HEK293 (cell line): ENCODE data around the gene WDR75.

Experiments used
- CTCF ChIA-PET: fragments of 350-600 bp; formaldehyde crosslinking; extraction: SDS; loops from one replicate; lab custom pipeline; 2021; ENCODE audit warnings: antibody characterized with exemption; lab: Yijun Ruan, JAX
- POLR2A ChIA-PET: fragments of 300-600 bp; formaldehyde crosslinking; extraction: SDS; loops from one replicate; lab custom pipeline; 2020; ENCODE audit warnings: antibody characterized with exemption, inconsistent platforms; lab: Yijun Ruan, JAX
- H3K27ac ChIP-seq: fragments of 200-500 bp; sonication (Bioruptor generic); 2 replicates; pipeline ENCODE4 v1.5.1; 2014; ENCODE audit warnings: low read depth, low read length, control low read depth, inconsistent platforms; ENCODE audit errors: extremely low read depth
- H3K36me3 ChIP-seq, 2 experiments: fragments of 200-500 bp in 1 of 2; sonication (Bioruptor generic) in 1 of 2; 1 replicate in 1 of 2; 2 replicates in 1 of 2; pipeline ENCODE4 v1.5.1; 2014 to 2017; ENCODE audit warnings: inconsistent platforms in 2 of 2, low read length in 2 of 2; ENCODE audit not compliant: control insufficient read depth in 2 of 2, insufficient read depth in 1 of 2
- H3K4me1 ChIP-seq: fragments of 200-500 bp; sonication (Bioruptor generic); 2 replicates; pipeline ENCODE4 v1.5.1; 2014; ENCODE audit warnings: mild to moderate bottlenecking, low read length, inconsistent platforms; ENCODE audit not compliant: control insufficient read depth, insufficient read depth
- H3K4me3 ChIP-seq: 2 replicates; pipeline ENCODE4 v1.5.1; 2011; ENCODE audit warnings: low read depth, mild to moderate bottlenecking, control low read depth, low read length, moderate library complexity
- H3K9me3 ChIP-seq: fragments of 200-500 bp; sonication (Bioruptor generic); 2 replicates; pipeline ENCODE4 v1.5.1; 2014; ENCODE audit warnings: low read depth, low read length, inconsistent platforms; ENCODE audit not compliant: control insufficient read depth, insufficient read depth
- BCL11B ChIP-seq: fragments of 450-650 bp; formaldehyde crosslinking; IDR thresholded peaks from 2 replicates; pipeline ENCODE4 v1.5.1; 2016; ENCODE audit warnings: low read depth, missing biosample characterization, missing genetic modification characterization
- GFI1B ChIP-seq: fragments of 450-650 bp; formaldehyde crosslinking; IDR thresholded peaks from 2 replicates; pipeline ENCODE4 v1.5.1; 2016; ENCODE audit warnings: missing biosample characterization, missing genetic modification characterization
- MEIS1 ChIP-seq: sonication (generic); formaldehyde crosslinking; IDR thresholded peaks from 2 replicates; pipeline ENCODE4 v1.8.1; 2022; ENCODE audit warnings: missing genetic modification reagents, mild to moderate bottlenecking, borderline replicate concordance
- PBX3 ChIP-seq: sonication (generic); formaldehyde crosslinking; IDR thresholded peaks from 2 replicates; pipeline ENCODE4 v1.8.1; 2022; ENCODE audit warnings: mild to moderate bottlenecking, moderate library complexity, missing genetic modification reagents
- PRDM10 ChIP-seq: fragments of 450-650 bp; formaldehyde crosslinking; IDR thresholded peaks from 2 replicates; pipeline ENCODE4 v1.5.1; 2016; ENCODE audit warnings: missing biosample characterization, missing genetic modification characterization
- YY2 ChIP-seq: fragments of 450-650 bp; formaldehyde crosslinking; IDR thresholded peaks from 2 replicates; pipeline ENCODE4 v1.5.1; 2016; ENCODE audit warnings: missing biosample characterization, missing genetic modification characterization
- ZFP3 ChIP-seq: fragments of 450-650 bp; formaldehyde crosslinking; IDR thresholded peaks from 2 replicates; pipeline ENCODE4 v1.5.1; 2016; ENCODE audit warnings: low read depth, missing biosample characterization, missing genetic modification characterization
- ZNF146 ChIP-seq: fragments of 450-650 bp; formaldehyde crosslinking; IDR thresholded peaks from 2 replicates; pipeline ENCODE4 v1.5.1; 2016; ENCODE audit warnings: missing biosample characterization, missing genetic modification characterization
- ZNF157 ChIP-seq: fragments of 450-650 bp; formaldehyde crosslinking; IDR thresholded peaks from 2 replicates; pipeline ENCODE4 v1.5.1; 2016; ENCODE audit warnings: missing biosample characterization, missing genetic modification characterization
- ZNF23 ChIP-seq: fragments of 450-650 bp; formaldehyde crosslinking; IDR thresholded peaks from 2 replicates; pipeline ENCODE4 v1.5.1; 2016; ENCODE audit warnings: missing biosample characterization, missing genetic modification characterization, borderline replicate concordance
- ZNF266 ChIP-seq: fragments of 450-650 bp; formaldehyde crosslinking; IDR thresholded peaks from 2 replicates; pipeline ENCODE4 v1.5.1; 2016; ENCODE audit warnings: missing biosample characterization, missing genetic modification characterization, low read depth
- TF ChIP-seq, protein P1 (sequence below): fragments of 450-650 bp; formaldehyde crosslinking; IDR thresholded peaks from 2 replicates; pipeline ENCODE4 v1.5.1; 2016; ENCODE audit warnings: missing biosample characterization, missing genetic modification characterization
- TF ChIP-seq, protein P2 (sequence below): fragments of 450-650 bp; formaldehyde crosslinking; IDR thresholded peaks from 2 replicates; pipeline ENCODE4 v1.5.1; 2016; ENCODE audit warnings: missing biosample characterization, missing genetic modification characterization
- TF ChIP-seq, protein P3 (sequence below): fragments of 450-650 bp; IDR thresholded peaks from 2 replicates; pipeline ENCODE4 v1.5.1; 2018; ENCODE audit warnings: missing biosample characterization, missing genetic modification characterization

Gene WDR75

GRCh38 chr2:189488008-189488310 lies 46.7 kb downstream of the WDR75 start (continued):
- TF ChIP-seq, protein P1, sequence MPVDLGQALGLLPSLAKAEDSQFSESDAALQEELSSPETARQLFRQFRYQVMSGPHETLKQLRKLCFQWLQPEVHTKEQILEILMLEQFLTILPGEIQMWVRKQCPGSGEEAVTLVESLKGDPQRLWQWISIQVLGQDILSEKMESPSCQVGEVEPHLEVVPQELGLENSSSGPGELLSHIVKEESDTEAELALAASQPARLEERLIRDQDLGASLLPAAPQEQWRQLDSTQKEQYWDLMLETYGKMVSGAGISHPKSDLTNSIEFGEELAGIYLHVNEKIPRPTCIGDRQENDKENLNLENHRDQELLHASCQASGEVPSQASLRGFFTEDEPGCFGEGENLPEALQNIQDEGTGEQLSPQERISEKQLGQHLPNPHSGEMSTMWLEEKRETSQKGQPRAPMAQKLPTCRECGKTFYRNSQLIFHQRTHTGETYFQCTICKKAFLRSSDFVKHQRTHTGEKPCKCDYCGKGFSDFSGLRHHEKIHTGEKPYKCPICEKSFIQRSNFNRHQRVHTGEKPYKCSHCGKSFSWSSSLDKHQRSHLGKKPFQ = no peak
- TF ChIP-seq ZNF23 (tag by site-specific recombination) = no peak
- no peak for TF ChIP-seq YY2 (tag by site-specific recombination)
- TF ChIP-seq MEIS1 (CRISPR knock-in tag) = no peak
- TF ChIP-seq, all 188 proteins: peak for 0

DNA sequence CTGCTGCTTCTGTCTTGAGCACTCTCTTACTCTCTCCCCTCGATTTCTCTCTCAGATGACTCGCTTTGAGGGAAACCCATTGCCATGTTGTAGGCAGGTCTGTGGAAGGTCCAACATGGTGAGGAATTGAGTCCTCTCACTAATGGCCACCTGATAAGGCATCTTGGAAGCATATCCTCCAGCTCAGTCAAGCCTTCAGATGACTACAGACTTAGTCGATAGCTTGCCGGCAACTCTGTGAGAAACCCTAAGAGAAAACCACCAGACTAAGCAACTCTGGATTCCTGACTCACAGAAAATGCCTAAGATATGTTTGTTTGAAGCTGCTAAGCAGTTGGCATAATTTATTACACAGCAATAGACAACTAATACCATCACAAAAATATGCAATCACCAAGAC lies 51.2 kb downstream of the WDR75 start:
- Histone ChIP-seq H3K27ac (no peak overlapping the region), H3K9me3 (no peaks in the 10 kb centered on the region), H3K36me3 (no peaks in the 10 kb centered on the region), H3K4me1 (no peaks in the 10 kb centered on the region), H3K4me3 (no peak overlapping the region)
- CTCF ChIA-PET = no interaction called here
- TF ChIP-seq ZNF146 = no peak
- TF ChIP-seq PRDM10 = no peak
- TF ChIP-seq ZFP3 = no peak
- no peak for TF ChIP-seq BCL11B (tag by site-specific recombination)
- no peak for TF ChIP-seq ZNF157 (tag by site-specific recombination)
- TF ChIP-seq PBX3 = no peak
- TF ChIP-seq, protein P2, sequence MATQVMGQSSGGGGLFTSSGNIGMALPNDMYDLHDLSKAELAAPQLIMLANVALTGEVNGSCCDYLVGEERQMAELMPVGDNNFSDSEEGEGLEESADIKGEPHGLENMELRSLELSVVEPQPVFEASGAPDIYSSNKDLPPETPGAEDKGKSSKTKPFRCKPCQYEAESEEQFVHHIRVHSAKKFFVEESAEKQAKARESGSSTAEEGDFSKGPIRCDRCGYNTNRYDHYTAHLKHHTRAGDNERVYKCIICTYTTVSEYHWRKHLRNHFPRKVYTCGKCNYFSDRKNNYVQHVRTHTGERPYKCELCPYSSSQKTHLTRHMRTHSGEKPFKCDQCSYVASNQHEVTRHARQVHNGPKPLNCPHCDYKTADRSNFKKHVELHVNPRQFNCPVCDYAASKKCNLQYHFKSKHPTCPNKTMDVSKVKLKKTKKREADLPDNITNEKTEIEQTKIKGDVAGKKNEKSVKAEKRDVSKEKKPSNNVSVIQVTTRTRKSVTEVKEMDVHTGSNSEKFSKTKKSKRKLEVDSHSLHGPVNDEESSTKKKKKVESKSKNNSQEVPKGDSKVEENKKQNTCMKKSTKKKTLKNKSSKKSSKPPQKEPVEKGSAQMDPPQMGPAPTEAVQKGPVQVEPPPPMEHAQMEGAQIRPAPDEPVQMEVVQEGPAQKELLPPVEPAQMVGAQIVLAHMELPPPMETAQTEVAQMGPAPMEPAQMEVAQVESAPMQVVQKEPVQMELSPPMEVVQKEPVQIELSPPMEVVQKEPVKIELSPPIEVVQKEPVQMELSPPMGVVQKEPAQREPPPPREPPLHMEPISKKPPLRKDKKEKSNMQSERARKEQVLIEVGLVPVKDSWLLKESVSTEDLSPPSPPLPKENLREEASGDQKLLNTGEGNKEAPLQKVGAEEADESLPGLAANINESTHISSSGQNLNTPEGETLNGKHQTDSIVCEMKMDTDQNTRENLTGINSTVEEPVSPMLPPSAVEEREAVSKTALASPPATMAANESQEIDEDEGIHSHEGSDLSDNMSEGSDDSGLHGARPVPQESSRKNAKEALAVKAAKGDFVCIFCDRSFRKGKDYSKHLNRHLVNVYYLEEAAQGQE (tag by site-specific recombination) = no peak
- POLR2A ChIA-PET = no interaction called here

GRCh38 chr2:189498205-189498604 lies 56.9 kb downstream of the WDR75 start:
- POLR2A ChIA-PET = no interaction called here

More at GRCh38 chr2:189498205-189498604, 56.9 kb downstream of the WDR75 start:
- H3K9me3 ChIP-seq = no peaks in the 10 kb centered on the region
- no peak overlapping the region for H3K4me3 ChIP-seq
- H3K4me1 ChIP-seq = no peaks in the 10 kb centered on the region
- no peak for TF ChIP-seq GFI1B (tag by site-specific recombination)
- TF ChIP-seq, protein P3, sequence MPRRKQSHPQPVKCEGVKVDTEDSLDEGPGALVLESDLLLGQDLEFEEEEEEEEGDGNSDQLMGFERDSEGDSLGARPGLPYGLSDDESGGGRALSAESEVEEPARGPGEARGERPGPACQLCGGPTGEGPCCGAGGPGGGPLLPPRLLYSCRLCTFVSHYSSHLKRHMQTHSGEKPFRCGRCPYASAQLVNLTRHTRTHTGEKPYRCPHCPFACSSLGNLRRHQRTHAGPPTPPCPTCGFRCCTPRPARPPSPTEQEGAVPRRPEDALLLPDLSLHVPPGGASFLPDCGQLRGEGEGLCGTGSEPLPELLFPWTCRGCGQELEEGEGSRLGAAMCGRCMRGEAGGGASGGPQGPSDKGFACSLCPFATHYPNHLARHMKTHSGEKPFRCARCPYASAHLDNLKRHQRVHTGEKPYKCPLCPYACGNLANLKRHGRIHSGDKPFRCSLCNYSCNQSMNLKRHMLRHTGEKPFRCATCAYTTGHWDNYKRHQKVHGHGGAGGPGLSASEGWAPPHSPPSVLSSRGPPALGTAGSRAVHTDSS (tag by site-specific recombination) = no peak
- no peak for TF ChIP-seq ZNF266 (tag by site-specific recombination)
- TF ChIP-seq, all 188 proteins: peak for 0
- Histone ChIP-seq H3K36me3 (no peaks in the 10 kb centered on the region), H3K27ac (no peak overlapping the region)
- CTCF ChIA-PET = no interaction called here
